A549 (cell line): ENCODE measurements around the gene ABCC4.

Source experiments
- CEBPB ChIP-seq, 2 experiments: fragments of >200 bp in 1 of 2; sonication (Bioruptor Twin) in 1 of 2; formaldehyde crosslinking in 1 of 2; IDR thresholded peaks; 2 replicates each; pipeline ENCODE4 v1.6.1; 2012 to 2016
- ELK1 ChIP-seq: fragments of 150-350 bp; IDR thresholded peaks from 2 replicates; pipeline ENCODE4 v1.6.1; 2014; ENCODE audit warnings: low read depth, mild to moderate bottlenecking, low read length
- FOXS1 ChIP-seq: fragments of 250-450 bp; sonication (Bioruptor Pico); IDR thresholded peaks from 2 replicates; pipeline ENCODE4 v1.5.0; 2020; ENCODE audit warnings: mild to moderate bottlenecking, moderate library complexity
- MAFK ChIP-seq: fragments of 450-650 bp; IDR thresholded peaks from 2 replicates; pipeline ENCODE4 v1.6.1; 2014; ENCODE audit not compliant: partially characterized antibody
- MAZ ChIP-seq: fragments of 150-350 bp; IDR thresholded peaks from 2 replicates; pipeline ENCODE4 v1.6.1; 2014; ENCODE audit warnings: antibody characterized with exemption, low read depth, low read length, borderline replicate concordance
- NFE2L2 ChIP-seq: fragments of 150-350 bp; conservative IDR thresholded peaks from 2 replicates; pipeline ENCODE4 v1.6.1; 2014; ENCODE audit warnings: low read length
- PHF8 ChIP-seq: fragments of 200-600 bp; sonication (generic); IDR thresholded peaks from 2 replicates; pipeline ENCODE4 v1.6.1; 2016; ENCODE audit warnings: low read depth, mild to moderate bottlenecking, antibody characterized with exemption, moderate library complexity, borderline replicate concordance
- POLR2A ChIP-seq: IDR thresholded peaks from 2 replicates; pipeline ENCODE4 v1.6.1; 2012; ENCODE audit warnings: mild to moderate bottlenecking, low read length
- RAD21 ChIP-seq, 2 experiments: fragments of >200 bp in 1 of 2; sonication (Bioruptor Twin) in 1 of 2; formaldehyde crosslinking in 1 of 2; IDR thresholded peaks in 1 of 2; conservative IDR thresholded peaks in 1 of 2; 2 replicates in 1 of 2; 3 replicates in 1 of 2; pipeline ENCODE4 v1.6.1; 2012 to 2018; ENCODE audit warnings: inconsistent platforms in 1 of 2
- REST ChIP-seq: fragments of 200-600 bp; sonication (generic); IDR thresholded peaks from 2 replicates; pipeline ENCODE4 v1.6.1; 2016; ENCODE audit warnings: antibody characterized with exemption, mild to moderate bottlenecking, moderate library complexity
- ZC3H11A ChIP-seq: fragments of 450-650 bp; IDR thresholded peaks from 2 replicates; pipeline ENCODE4 v1.6.1; 2014; ENCODE audit warnings: antibody characterized with exemption, mild to moderate bottlenecking
- TF ChIP-seq, protein P1 (sequence below): fragments of >200 bp; sonication (Bioruptor Twin); formaldehyde crosslinking; IDR thresholded peaks from 3 replicates; pipeline ENCODE4 v1.5.1; 2016
- TF ChIP-seq, protein P2 (sequence below): IDR thresholded peaks from 2 replicates; pipeline ENCODE4 v1.6.1; 2012; ENCODE audit warnings: low read depth, borderline replicate concordance

DNA sequence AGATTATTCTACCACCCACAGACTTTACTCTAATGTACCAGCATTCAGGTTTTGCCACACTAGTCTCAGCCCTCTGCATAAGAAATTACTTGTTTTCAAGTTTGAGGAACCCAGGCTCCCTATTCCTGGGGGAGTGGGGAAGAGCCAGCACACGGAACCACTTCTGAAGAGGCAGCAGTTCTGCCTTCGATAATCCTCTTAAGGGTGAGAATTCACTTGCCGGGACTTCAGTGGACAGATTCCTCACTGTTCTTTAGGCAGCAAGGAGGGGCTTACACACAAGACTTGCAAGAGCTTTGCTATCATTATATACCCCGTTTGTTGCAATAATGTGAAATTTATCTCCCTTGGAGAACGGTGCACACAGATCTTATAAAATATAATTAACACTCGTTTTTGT is 133.1 kb downstream of the ABCC4 start:
- TF ChIP-seq POLR2A (no peak), REST (no peak), NFE2L2 (no peak), ZC3H11A (no peak), MAZ (no peak), FOXS1 (CRISPR knock-in tag) (no peak), PHF8 (no peak), RAD21 (conservative IDR thresholded peaks at IDR 0.05 in 1 of 2, IDR thresholded peaks at IDR 0.05 in 1 of 2) (no peak), MAFK (no peak), ELK1 (no peak), CEBPB (IDR thresholded peaks at IDR 0.05) (no peak)
- TF ChIP-seq, protein P1, sequence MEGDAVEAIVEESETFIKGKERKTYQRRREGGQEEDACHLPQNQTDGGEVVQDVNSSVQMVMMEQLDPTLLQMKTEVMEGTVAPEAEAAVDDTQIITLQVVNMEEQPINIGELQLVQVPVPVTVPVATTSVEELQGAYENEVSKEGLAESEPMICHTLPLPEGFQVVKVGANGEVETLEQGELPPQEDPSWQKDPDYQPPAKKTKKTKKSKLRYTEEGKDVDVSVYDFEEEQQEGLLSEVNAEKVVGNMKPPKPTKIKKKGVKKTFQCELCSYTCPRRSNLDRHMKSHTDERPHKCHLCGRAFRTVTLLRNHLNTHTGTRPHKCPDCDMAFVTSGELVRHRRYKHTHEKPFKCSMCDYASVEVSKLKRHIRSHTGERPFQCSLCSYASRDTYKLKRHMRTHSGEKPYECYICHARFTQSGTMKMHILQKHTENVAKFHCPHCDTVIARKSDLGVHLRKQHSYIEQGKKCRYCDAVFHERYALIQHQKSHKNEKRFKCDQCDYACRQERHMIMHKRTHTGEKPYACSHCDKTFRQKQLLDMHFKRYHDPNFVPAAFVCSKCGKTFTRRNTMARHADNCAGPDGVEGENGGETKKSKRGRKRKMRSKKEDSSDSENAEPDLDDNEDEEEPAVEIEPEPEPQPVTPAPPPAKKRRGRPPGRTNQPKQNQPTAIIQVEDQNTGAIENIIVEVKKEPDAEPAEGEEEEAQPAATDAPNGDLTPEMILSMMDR, result no peak
- TF ChIP-seq, protein P2, sequence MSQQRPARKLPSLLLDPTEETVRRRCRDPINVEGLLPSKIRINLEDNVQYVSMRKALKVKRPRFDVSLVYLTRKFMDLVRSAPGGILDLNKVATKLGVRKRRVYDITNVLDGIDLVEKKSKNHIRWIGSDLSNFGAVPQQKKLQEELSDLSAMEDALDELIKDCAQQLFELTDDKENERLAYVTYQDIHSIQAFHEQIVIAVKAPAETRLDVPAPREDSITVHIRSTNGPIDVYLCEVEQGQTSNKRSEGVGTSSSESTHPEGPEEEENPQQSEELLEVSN, result no peak
